PC-3 (cell line): ENCODE data around the gene ZIM2.

Experiments
- CTCF ChIP-seq: fragments of 300-600 bp; sonication (generic); conservative IDR thresholded peaks from 2 replicates; pipeline ENCODE4 v1.5.1; 2017; ENCODE audit warnings: antibody characterized with exemption, low read depth, mild to moderate bottlenecking, low read length
- EZH2 ChIP-seq: fragments of 300-600 bp; sonication (generic); IDR thresholded peaks from one replicate; pipeline ENCODE4 v1.6.1; 2017; ENCODE audit warnings: antibody characterized with exemption, mild to moderate bottlenecking, low read length; ENCODE audit not compliant: unreplicated experiment

GRCh38 chr19:56746367-56746766 is 94.2 kb downstream of the ZIM2 start:
- TF ChIP-seq EZH2 (no peak), CTCF (no peak)
